ENCODE data around the gene SH2D5. TPM values are rescaled to one million over a fixed set of nuclear protein-coding genes. Genes with fewer than 3 reads are reported as not detected.
"Not testable (repeated sequence)": the region's sequence is repeated elsewhere in the genome, so short reads cannot be mapped to it uniquely, and the experiment has no call there.

The SH2D5 gene
- total RNA-seq, 4 donors from 2014 or later, result 0.23 to 1.2 TPM; not detected in 2

GRCh38 chr1:20720631-20721091, 11.8 kb downstream of the SH2D5 start:
- 83% methylated on average over 4 of the region's 12 CpGs for WGBS
- Histone ChIP-seq H3K4me3 (no peak overlapping the region), H3K36me3 (no peaks in the 10 kb centered on the region), H3K4me1 (peaks cover 14% of the 10 kb centered on the region), H3K27ac (no peak overlapping the region), H3K9me3 (no peaks in the 10 kb centered on the region), H3K27me3 (peaks cover 11% of the 10 kb centered on the region)
- peak; percentile 44 to 50 for DNase-seq (ENCODE audit: low spot score in 2 of 2)
- TF ChIP-seq POLR2A (IDR thresholded peaks at IDR 0.05) (no peak), POLR2AphosphoS5 (IDR thresholded peaks at IDR 0.05) (no peak), EP300 (IDR thresholded peaks at IDR 0.05) (no peak)
- TF ChIP-seq, protein P1, sequence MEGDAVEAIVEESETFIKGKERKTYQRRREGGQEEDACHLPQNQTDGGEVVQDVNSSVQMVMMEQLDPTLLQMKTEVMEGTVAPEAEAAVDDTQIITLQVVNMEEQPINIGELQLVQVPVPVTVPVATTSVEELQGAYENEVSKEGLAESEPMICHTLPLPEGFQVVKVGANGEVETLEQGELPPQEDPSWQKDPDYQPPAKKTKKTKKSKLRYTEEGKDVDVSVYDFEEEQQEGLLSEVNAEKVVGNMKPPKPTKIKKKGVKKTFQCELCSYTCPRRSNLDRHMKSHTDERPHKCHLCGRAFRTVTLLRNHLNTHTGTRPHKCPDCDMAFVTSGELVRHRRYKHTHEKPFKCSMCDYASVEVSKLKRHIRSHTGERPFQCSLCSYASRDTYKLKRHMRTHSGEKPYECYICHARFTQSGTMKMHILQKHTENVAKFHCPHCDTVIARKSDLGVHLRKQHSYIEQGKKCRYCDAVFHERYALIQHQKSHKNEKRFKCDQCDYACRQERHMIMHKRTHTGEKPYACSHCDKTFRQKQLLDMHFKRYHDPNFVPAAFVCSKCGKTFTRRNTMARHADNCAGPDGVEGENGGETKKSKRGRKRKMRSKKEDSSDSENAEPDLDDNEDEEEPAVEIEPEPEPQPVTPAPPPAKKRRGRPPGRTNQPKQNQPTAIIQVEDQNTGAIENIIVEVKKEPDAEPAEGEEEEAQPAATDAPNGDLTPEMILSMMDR (IDR thresholded peaks at IDR 0.05), result no peak

- peak; percentile 25 to 43 for DNase-seq (ENCODE audit: low spot score in 2 of 2)
- Histone ChIP-seq H3K4me1 (peaks cover 14% of the 10 kb centered on the region), H3K27me3 (peaks cover 17% of the 10 kb centered on the region), H3K36me3 (no peaks in the 10 kb centered on the region), H3K27ac (no peak overlapping the region), H3K4me3 (no peak overlapping the region), H3K9me3 (no peaks in the 10 kb centered on the region)
- no peak for TF ChIP-seq EP300 (IDR thresholded peaks at IDR 0.05)
- TF ChIP-seq POLR2A (IDR thresholded peaks at IDR 0.05), result no peak
- TF ChIP-seq, protein P1 (IDR thresholded peaks at IDR 0.05), result no peak
- TF ChIP-seq POLR2AphosphoS5 (IDR thresholded peaks at IDR 0.05), result no peak
- WGBS, result 74% methylated on average over 5 of the region's 5 CpGs
Measured at GRCh38 chr1:20719871-20720620, 12.5 kb downstream of the SH2D5 start.

- 86% methylated on average over 7 of the region's 8 CpGs for WGBS
- peak in 1 of 2 donors; percentile 28 for DNase-seq (ENCODE audit: low spot score in 2 of 2)
Measured at GRCh38 chr1:20719261-20719660, 13.2 kb downstream of the SH2D5 start.

DNA sequence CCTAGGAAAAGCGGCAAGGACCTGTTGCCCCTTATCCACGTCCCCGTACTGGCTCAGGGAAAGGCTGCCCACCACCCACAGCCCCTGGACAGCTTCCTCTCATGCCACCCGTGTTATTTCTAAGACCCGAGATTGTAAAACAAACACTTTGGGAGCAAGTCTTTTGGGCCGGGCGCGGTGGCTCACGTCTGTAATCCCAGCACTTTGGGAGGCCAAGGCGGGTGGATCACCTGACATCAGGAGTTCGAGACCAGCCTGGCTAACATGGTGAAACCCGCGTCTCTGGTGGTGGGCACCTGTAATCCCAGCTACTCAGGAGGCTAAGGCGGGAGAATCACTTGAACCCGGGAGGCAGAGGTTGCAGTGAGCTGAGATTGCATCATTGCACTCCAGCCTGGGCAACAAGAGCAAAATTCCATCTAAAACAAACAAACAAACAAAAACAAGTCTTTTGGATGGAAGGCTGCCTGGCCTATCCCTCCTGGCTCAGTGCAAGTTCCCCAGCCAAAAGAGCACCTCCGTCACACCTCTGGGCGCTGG, 14.1 kb downstream of the SH2D5 start:
- Histone ChIP-seq H3K4me3 (peak overlapping the region; percentile 49), H3K27me3 (peaks cover 20% of the 10 kb centered on the region), H3K4me1 (peaks cover 14% of the 10 kb centered on the region)
- H3K36me3 ChIP-seq; H3K27ac ChIP-seq; DNase-seq (ENCODE audit: low spot score in 2 of 2); H3K9me3 ChIP-seq: not testable (repeated sequence)
- WGBS, result 77% methylated on average over 6 of the region's 17 CpGs

More at GRCh38 chr1:20719261-20719660, 13.2 kb downstream of the SH2D5 start:
- Histone ChIP-seq H3K4me3 (no peak overlapping the region), H3K27ac (no peak overlapping the region), H3K4me1 (peaks cover 14% of the 10 kb centered on the region), H3K9me3 (no peaks in the 10 kb centered on the region), H3K36me3 (no peaks in the 10 kb centered on the region), H3K27me3 (peaks cover 20% of the 10 kb centered on the region)
- TF ChIP-seq POLR2AphosphoS5 (IDR thresholded peaks at IDR 0.05) (no peak), POLR2A (IDR thresholded peaks at IDR 0.05) (no peak), EP300 (IDR thresholded peaks at IDR 0.05) (no peak)
- TF ChIP-seq, protein P1 (IDR thresholded peaks at IDR 0.05), result no peak

DNA sequence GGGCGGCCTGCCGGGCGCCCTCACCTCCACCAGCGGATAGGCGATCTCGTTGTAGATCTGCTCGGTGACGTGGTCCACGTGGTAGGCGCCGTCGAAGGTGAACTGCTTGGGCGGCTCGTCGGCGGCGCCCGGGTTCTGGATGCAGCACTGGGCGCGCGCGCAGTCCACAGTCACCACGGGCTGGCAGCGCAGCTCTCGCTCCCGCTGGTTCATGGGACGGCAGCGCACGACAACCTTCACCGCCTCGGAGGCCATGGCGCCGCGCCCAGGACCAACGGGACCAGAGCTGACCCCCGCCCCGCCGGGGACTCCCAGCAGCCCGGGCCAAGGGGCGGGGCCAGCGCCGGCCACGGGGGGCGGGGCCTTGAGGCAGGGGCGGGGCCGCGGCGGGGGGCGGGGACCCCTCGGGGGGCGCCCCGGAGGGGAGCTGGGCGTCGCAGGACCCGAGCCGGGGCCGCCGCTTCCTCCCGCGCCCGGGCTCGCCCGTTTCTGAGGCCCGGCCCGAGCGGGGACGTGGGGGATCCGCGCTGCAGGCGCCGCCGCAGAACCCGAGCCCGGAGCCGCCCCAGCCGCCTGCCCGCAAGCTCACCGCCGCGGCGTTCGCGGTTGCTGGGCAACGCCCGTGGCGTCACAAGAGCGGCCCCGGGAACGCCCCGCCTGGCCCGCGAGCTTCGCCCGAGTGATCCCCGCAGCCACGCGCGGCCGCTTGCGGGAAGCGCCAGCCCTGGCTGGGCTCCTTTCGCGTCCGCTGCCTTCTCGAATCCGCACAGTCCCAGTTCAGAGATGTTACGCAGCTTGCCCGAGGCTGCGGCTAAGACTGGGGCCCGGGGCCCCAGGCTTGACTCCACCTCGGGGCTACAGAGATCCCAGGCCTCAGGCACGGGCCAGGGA, 14.8 kb downstream of the SH2D5 start, which contains the start of gene KIF17:
Gene KIF17 (minus strand): TSS at position 556 of the 891 bp plus-strand sequence. CDS start 301 bp downstream, at position 255.
- TF ChIP-seq POLR2AphosphoS5 (IDR thresholded peaks at IDR 0.05), result no peak
- TF ChIP-seq EP300 (IDR thresholded peaks at IDR 0.05), result no peak
- TF ChIP-seq POLR2A (IDR thresholded peaks at IDR 0.05), result no peak
- TF ChIP-seq, protein P1 (IDR thresholded peaks at IDR 0.05), result no peak
- DNase-seq (ENCODE audit: low spot score in 2 of 2), result peak in 1 of 2 donors; percentile 78
- H3K36me3 ChIP-seq, result no peaks in the 10 kb centered on the region
- H3K4me3 ChIP-seq, result peak within 1 kb of the TSS; percentile 49
- peaks cover 20% of the 10 kb centered on the region for H3K27me3 ChIP-seq
- H3K9me3 ChIP-seq, result no peaks in the 10 kb centered on the region
- H3K27ac ChIP-seq, result no peak within 1 kb of the TSS
- 4% methylated on average over 14 of the region's 112 CpGs for WGBS
- peaks cover 14% of the 10 kb centered on the region for H3K4me1 ChIP-seq
